NCI-H524 (cell line): Measurements from ENCODE around the gene RNF7.
"Not testable (repeated sequence)": the region's sequence is repeated elsewhere in the genome, so short reads cannot be mapped to it uniquely, and the experiment has no call there.

Experiments used
- DNase-seq, 2 experiments: peaks; one replicate each; lab custom pipeline; 2025; lab: John Stamatoyannopoulos, UW

The RNF7 gene

DNA sequence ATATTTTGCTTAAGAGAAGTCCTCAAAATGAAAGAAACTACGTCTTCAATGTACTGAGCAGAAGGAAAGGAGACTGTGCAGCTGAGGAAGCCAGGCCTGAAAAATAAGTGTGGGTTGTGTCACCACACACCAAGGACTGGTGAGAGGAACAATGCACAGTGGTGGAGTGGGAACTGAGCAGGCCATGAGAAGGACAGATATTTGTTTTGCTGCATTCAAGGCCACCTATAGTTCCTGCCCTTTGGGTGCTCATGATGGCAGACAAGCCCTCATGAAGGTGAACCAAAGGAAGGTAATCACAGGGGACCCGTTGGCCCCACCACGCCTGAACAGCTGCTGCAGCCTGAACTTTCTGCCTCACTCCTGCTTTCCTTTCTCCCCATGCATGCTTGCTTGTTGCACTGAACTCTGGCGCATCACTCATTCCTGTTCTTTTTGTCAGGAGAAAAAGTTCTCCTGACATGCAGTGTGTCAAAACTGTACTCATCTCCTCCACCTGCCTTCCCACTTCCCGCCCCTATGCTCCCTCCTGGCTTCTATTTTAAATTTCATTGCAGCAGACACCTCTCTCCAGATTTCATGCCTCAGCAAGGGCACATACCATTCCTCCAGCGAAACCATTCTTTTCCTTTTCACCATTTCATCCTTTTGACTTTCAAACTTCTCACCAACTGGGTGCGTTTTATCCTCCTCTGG is 2.2 kb upstream of the RNF7 start:
- no peak for DNase-seq

DNA sequence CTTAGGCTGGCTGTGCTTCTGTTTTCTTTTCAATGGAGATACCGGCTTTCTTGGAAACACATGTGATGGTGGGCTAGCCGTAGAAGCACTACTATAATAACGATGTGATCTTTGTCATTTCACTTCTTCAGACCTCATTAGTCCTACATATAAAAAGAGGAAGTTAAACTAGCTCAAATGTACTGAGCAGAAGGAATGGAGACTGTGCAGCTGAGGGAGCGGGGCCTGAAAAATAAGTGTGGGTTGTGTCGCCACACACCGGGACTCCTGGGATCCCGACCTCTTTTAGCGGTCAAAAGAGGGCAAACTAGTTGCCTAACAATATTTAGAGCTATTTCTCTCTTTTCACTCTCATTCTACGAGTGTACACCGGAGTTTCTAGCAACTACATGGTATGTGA is 1.0 kb upstream of the RNF7 start:
- no peak for DNase-seq

DNA sequence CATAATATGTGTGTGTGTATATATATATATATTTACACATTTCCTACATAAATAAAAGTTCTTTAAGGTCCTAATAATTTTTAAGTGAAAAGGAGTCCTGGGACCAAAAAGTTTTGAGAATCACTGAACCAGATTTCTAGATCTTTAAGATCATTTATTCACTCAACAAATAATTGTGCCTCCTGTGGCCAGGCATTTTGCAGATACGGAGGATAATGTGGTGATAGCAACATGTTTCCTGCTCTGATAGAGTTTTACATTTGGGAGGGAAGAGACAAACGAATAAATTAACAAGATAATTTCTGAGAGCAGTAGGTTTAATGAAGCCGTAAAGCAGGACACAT is 448 bp upstream of the RNF7 start:
- DNase-seq, result no peak

DNA sequence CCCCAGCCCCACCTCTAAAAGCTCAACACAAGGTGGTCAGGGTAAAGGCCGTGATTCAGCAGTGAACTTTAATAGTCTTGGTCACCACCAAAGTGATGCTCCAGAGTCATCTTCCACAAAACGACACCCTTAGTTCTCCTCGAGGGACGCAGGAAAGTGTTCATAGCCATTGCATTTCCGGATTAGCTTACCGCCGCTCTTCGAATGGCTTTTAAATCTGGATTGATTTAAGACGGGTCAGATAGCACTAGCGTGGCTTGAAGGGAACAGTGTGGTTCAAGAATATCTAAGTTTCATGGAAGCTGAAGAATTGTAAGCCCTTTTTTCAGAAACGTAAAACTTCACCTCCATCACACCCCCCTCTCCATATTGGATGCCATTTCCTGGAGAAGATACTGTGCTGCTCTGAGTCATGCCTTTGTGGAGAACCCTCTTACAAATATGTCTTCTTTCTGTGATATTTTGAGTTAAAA is 829 bp downstream of the RNF7 start:
- peak in 1 of 2 experiments; percentile 62 for DNase-seq

DNA sequence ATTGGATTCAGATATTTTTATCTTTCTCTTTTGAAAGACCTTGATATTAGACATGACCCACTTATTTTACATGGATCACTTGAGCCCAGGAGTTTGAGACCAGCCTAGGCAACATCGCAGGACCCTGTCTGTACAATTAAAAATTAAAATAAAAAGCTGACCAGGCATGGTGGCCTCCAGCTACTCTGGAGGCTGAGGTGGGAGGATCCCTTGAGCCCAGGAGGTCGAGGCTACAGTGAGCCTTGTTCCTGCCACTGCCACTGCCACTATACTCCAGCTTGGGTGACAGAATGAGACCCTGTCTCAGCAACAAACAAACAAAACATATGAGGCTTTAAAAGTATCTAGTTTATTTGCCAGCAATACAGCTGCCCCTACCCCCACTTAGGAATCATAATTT is 1.6 kb downstream of the RNF7 start:
- DNase-seq, result no peak

DNA sequence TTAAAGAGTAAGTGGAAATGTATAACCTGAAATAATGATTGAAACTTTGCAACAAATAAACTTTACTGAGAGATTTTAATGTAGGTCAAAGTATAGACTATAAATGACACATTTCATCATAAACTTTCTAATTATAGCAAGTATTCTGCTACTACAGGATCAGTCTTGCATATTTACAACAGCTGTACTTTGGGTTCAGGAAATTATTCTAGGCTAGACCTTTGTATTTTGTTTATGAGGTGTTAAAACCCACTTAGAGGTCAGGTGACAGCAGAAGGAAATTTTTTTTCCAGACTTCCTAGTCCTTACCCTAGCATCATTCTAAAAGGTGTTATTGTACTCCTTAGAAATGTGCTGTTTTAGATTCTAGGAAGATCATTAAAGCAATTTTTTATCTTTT is 2.3 kb downstream of the RNF7 start:
- DNase-seq, result no peak

DNA sequence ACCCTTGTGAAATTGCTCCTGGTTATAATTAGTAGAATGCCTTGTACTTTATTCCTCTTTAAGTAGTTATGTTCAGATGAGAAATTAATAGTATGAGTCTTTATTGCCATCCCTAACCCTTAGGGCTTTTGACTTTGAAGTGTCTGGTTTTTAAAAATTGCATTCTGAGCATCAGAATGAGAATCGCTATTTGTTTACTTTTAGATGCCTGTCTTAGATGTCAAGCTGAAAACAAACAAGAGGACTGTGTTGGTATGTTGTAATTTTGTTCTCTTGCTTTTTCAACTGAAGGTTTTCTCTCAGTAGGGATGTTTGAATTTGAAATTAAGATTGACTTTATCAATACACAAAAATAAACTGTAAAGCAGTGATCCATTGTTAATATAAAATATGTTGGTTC is 5.2 kb downstream of the RNF7 start:
- DNase-seq, result no peak

DNA sequence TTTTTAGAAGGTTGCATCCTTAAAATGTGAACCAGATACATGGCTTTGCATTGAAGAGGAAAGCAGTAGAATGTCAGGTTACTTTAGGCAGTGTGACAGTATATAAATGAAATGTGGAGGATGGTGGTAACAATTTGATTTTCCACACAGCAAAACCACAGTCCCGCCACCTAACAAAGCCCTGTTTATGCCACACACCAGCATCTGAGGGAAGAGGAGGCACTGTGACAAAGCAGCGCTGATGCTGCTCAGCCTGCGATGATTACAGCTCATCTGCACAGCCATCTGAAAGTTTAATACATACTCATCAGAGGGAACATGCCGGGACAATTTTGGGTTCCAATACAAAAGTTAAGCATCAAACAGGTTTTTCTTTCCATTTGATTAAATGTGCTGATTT is 8.9 kb downstream of the RNF7 start:
- no peak for DNase-seq

DNA sequence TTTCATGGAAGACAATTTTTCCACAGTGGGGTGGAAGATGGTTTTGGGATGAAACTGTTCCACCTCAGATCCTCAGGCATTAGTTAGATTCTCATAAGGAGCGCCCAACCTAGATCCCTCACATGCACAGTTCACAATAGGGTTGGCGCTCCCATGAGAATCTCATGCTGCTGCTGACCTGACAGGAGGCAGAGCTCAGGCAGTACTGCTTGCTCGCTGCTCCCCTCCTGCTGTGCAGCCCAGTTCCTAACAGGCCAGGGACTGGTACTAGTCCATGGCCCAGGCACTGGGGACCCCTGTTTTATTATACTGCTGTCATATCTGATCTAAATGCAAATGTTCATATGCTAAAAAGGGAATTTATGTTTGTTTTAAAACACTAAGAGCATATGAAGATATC is 15.3 kb downstream of the RNF7 start:
- no peak for DNase-seq

DNA sequence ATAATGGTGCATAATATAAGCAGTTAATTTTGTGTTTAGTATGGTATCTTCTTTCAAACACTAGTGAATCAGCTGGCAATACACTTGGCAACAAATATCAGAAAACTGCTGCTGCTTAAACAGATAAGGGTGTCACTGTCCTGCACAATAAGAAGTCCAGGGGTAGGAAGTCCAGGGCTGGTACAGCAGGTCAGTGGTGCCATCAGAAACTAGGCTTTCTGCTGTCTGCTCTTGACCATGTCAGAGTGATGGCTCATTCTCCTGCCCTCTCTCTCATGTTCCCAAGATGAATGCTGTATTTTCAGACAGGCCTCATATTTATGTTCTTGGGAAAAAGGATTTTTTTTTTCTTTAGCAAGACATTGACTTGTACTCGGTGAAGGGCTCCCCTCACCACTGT is 15.9 kb downstream of the RNF7 start:
- DNase-seq, result no peak

DNA sequence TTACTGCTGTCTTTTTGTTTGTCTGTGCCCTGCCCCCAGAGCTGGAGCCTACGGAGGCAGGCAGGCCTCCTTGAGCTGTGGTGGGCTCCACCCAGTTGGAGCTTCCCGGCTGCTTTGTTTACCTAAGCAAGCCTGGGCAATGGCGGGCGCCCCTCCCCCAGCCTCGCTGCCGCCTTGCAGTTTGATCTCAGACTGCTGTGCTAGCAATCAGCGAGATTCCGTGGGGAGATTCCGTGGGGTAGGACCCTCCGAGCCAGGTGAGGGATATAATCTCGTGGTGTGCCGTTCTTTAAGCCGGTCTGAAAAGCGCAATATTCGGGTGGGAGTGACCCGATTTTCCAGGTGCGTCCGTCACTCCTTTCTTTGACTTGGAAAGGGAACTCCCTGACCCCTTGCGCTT is 24.5 kb downstream of the RNF7 start:
- not testable (repeated sequence) for DNase-seq

DNA sequence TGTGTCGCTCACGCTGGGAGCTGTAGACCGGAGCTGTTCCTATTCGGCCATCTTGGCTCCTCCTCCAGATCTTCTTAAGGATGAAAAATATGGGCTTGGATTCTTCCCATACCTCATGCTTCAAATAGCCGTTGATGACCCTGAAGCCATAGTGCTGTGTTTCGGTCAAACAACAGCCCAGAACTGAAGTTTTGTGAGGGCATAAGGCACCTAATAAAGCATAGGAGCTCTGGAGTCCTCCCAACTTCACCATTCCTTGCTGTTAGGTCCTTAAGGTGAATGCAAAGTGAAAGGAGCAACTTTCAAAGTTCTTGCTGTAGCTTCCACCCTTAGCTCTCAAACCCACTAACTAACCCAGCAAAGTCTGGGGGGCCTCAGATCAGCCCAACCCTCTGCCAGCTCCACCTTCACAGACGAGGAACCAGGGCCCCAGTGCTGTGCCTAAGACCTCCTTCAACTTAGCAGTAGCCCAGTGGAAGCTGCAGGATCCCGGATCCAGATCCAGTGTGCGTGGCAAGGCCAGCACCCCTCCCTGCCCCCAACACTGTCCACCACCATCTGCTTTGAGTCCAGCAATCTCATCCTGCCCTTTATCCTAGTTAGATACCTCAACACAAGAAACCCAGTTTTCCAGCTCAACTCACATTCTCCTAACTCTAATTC is 25.1 kb downstream of the RNF7 start, which contains the start of gene GRK7:
Gene GRK7, plus strand, starts transcription at position 321 of the 663 bp plus-strand sequence. CDS start 14,877 bp downstream, outside the sequence.
- DNase-seq, result no peak

DNA sequence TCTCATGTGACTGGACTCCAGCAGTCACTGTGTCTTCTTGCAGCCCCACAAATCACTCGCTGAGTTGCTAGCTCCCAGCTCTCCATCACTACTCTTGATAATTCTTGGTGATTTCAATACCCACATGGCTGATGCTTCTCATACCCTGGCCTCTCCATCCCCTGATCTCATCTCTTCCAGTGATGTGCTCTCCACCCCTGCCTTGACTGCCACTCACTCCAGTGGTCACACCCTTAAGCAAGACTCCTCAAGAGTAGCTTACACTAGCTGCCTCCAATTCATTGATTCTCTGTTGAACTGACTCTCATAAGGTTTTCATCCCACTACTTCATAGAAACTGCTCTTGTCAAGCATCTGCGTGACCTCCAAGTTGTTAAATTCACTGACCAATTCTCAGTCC is 25.9 kb downstream of the RNF7 start:
- no peak for DNase-seq

DNA sequence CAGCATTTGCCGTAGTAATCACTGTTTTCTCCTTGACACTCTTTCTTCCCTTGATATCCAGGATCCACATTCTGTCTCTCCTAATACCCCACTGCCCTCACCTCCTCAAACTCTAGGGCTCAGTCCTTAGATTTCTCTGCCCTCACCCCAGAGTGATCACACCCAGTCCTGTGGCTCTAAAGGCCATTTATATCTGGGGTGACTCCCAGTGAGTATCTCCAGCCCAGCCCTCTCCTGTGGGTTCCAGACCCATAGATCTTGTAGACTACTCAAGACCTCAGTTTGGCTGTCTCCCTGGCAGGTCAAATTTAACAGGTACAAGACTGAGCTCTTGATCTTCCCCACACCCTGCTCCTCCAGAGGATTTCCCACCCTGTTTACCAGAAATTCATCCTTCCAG is 26.4 kb downstream of the RNF7 start:
- DNase-seq, result no peak

DNA sequence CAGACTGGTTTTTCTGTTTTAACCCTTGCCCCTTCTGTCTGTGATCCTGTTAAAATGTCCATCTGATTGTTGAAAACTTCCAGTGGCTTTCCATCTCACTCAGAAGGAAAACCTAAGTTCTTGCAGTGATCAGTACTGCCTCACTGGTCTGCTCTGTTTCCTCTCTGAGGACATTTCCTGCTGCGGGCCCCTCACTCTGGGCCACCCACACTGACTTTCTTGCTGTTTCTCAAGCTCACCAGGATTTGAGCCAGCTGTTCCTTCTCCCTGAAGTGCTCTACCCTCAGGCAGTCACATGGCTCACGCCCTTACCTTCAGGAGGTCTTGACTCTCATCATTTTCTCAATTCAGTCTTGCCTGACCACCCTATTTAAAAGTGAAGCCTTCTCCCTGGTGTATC is 26.9 kb downstream of the RNF7 start:
- DNase-seq, result no peak

DNA sequence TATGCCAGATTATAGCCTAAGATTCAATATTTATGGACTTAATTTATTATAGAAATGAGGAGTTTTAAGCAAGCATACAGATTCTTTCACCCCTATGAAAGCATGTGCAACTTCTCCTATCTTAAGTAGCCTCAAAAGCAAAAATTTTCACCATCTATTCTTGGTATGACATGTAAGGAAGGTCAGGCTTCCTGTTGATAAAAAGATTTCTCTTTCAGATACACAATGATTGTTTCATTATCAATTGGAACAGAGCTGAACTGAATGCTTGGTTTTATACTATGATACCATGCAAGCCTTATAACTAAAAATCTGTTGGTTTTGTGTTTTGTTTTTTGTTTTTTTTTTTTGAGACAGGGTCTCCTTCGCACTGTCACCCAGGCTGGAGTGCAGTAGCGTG is 29.0 kb downstream of the RNF7 start:
- DNase-seq, result no peak

DNA sequence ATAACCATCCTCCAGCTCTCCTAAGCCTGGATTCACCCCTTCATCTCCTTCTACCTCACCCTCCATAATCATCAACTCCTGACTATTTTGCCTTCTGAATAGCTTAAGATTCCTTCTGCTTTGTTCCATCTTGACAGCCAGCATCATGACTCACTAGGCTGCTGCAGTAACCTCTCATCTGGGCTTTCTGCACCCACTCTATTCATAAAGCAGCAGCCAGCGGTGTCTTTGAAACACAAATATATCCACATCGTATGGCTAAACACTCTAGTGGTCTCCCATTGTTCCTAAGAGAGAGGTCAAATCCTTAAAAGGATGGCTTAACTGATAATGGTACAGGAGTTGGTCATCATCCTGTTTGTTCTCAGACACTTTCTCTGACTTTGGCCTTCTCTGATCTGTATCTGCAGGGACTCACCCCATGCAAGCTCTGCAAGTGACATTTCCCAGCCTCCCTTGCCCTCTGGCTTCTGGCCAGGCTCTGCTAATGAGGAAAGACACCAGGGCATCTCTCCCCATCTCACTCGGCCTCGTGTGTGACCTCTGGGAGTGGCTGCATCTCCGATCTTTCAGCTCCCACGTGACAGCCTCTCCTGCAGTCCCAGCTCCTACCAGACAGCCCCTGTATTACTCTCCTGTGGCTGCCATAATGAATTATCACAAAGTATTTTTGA is 31.3 kb downstream of the RNF7 start:
- no peak for DNase-seq

DNA sequence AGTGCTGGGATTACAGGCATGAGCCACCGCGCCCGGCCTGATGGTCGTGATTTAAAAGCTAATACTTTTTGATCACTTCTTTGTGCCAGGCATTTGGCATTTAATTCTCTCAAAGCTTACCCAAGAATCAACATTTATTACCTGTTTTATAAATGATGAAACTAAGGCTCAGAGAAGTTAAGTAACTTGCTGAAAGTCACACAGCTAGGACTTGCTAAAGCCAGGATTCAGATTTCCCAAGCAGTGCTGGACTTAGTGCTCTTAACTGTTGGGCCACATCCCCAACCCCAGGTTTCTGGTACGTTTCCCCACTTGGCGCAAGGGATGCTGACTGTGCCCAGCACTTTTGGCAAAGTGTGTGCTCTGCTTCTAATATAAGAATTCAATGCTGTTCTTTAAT is 35.6 kb downstream of the RNF7 start:
- no peak for DNase-seq

DNA sequence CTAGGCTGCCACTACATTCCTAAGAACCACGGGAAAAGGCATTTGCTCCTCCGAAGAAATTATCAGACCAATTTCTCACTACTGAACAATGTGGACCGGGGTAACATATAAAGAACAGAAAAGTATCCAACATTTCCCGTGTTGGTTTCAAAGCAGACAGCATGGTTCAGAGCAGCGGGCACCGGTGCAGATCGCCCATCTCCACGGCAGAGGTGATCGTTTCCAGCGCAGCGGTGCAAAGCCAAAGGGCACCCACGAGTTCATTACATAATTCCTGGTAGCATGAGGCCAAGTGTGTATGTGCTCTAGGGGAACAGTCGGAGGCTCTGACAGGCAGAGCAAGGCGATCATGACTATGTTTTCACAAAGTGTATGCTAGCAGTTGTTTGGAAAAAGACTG is 38.3 kb downstream of the RNF7 start:
- no peak for DNase-seq

DNA sequence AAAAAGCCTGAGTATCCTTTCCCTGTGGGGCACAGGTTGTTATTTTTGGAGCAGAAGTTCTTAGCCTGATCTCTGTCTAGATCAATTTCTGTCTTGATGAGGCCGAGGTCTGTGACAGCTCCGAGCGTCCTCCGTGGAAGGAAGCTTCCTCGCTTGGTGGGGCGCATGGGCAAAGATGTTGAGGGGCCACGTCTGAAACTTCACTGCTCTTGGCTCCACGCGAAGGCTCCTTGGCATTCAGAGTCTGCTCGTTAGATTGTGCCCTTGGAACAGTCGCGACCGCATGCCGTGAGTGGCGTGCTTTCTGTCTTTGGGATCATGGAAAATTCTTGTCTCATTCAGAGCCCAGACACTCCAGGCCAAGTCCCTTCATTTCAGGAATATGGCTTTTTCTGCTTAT is 38.8 kb downstream of the RNF7 start:
- no peak for DNase-seq

DNA sequence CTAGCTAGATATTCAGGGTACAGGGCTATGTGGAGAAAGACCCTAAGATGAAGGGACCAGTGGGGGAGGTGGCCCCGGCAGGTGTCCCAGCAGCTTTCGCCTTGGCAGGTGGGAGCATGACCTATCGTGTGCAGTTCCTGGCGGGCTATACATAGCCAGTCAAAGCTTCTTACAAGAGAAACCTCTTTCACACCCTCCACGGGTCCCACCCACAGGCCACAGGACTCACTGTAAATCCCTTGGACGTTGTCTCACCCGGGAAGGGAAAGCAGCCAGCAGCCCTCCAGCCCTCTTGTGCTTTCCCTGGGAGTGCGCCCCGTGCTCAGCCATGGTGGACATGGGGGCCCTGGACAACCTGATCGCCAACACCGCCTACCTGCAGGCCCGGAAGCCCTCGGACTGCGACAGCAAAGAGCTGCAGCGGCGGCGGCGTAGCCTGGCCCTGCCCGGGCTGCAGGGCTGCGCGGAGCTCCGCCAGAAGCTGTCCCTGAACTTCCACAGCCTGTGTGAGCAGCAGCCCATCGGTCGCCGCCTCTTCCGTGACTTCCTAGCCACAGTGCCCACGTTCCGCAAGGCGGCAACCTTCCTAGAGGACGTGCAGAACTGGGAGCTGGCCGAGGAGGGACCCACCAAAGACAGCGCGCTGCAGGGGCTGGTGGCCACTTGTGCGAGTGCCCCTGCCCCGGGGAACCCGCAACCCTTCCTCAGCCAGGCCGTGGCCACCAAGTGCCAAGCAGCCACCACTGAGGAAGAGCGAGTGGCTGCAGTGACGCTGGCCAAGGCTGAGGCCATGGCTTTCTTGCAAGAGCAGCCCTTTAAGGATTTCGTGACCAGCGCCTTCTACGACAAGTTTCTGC is 40.1 kb downstream of the RNF7 start:
- DNase-seq, result no peak

DNA sequence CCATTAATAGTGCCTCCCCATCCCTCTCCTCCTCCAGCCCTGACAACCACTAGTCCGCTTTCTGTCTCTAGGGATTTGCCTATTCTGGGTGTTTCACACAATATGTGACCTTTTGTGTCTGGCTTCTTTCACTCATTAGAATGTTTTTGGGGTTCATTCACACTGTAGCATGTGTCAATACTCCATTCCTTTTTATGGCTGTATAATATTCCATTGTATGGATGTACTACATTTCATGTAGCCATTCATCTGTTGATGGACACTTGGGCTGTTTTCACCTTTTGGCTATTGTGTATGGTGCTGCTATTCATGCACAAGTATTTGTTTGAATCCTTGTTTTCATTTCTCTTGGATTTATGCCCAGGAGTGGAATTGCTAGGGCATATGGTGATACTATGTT is 41.6 kb downstream of the RNF7 start:
- DNase-seq, result no peak
